ELF-1 (cell line): ENCODE measurements around the gene ARHGEF10L.

Source experiments
- DNase-seq: peaks from one replicate; pipeline ENCODE4 v3.0.0-alpha.2; 2016; ENCODE audit warnings: low read depth, low spot score

The ARHGEF10L gene

DNA sequence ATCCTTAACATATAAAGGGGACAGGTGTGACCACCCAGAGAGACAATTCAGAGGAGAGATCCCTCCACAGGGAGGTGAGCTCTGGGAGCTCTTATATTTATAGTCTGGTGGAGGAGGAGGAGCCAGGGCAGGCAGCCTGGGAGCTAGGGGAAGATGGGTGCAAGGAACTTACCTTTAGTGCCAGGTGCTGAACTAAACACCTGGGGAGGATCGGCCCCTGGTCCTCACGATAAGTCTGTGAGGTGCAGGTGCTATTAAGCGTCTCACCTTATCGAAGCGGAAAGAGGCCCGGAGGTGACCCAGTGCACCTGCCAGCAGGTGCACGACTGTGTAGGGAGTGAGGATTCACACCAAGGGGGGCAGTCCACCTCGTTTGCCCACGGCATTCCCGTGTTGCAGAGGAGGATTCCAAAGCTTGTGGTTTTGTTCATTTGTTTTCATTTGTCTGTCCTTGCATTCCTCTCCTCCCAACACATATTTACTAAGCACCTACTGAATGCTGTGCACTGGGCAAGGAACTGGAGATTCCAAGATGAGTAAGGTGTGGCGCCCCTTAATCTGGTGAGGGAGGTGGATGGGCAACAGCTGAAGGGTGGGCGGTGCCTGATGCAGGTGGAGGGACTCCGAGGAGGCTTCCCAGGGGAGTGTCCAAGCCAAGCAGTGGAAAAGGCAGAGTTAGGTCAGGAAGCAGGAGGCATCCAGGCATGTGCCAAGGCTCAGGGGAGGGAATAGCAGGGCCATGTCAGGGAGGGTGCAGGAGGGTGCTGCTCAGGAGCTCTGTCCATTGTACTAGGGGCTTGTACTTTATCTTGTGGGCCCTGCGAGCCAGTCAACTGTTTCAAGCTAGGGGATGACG, 11.5 kb downstream of the ARHGEF10L start:
- no peak for DNase-seq

GRCh38 chr1:17551755-17552234, 12.3 kb downstream of the ARHGEF10L start:
- no peak for DNase-seq

DNA sequence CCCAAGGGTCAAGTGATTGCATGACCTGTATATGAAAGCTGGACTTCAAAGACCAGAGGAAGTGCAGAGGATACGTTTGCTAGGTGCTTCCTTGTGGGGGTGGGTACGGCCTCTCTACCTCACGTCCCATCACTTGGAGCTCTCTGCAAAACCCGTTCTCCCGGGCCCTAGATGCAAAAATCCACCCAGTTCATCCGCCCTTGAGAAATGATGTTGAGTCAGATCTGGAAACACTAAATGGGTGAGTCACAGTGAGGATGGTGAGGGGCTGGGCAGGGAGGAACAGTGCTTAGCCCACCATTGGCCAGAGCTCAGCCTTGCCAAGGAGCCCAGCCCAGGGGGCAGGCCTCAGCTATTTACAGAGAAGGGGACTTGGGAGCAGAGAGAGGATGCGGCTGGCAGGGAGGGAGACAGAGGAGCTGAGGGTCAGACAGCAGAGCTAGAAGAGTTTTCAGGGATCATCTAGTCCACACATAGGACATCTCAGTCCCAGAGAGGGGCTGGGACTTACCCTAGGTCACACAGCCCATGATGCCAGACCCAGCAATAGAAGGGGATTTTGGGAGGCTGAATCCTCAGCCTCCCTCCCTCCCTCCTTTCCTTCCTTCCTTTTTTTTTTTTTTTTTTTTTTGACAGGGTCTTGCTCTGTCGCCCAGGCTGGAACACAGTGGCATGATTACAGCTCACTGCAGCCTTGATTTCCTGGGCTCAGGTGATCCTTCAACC, 14.6 kb downstream of the ARHGEF10L start:
- no peak for DNase-seq

DNA sequence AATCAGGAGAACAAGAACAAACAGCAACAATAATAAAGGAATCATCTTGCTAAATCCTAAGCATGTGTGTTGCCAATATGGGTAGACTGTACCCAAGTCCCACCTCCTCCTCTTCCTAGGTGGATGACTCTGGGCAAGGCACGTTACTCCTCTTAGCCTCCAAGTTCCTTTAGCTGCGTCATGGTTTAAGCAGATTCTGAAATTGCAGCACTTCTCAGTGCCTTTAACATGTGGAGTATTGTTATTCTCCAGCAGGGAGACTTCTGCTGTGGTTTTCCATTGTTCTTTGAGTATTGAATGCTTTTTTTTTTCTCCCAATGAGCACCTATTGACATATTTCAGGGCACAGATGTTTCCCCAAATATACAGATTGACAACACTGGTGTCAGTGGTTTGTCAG, 15.5 kb downstream of the ARHGEF10L start:
- no peak for DNase-seq

DNA sequence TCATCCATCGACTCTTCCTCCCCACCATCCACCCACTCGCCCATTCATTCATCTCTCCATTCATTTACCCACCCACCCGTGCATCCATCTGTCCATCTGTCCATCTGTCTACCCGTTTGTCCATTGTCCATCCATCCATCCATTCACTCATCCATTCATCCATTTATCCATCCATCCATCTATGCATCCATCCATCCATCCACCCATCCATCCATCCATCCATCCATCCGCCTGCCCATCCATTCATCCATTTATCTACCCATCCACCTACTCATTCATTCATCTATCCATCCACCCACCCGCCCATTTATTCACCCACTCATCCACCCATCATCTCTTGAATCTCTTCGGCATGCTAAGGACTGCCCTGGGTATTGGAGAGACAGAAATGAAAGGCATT, 18.5 kb downstream of the ARHGEF10L start:
- no peak for DNase-seq

DNA sequence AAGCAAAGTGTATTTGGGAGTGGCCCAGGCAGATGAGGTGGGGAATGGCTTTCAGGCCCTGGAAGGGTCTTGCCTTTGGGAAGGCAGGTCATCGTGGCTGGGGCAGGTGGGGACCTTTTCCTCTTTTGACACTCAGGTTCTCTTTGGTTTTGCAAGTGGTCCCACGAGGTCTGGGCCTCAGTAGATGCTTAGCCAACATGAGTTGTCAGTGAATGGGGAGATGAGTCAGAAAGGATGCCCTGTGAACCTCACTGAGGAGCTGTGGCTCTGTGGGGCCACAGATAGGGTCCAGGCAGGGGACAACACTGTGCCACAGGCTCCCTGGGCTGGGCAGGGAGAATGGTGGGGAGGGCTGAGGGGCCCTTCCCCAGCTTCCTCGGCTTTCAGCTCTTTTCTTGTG, 19.0 kb downstream of the ARHGEF10L start:
- DNase-seq = no peak

GRCh38 chr1:17558954-17559614, 19.6 kb downstream of the ARHGEF10L start:
- no peak for DNase-seq

- DNase-seq = no peak
Observed at GRCh38 chr1:17559615-17560419, 20.3 kb downstream of the ARHGEF10L start.

DNA sequence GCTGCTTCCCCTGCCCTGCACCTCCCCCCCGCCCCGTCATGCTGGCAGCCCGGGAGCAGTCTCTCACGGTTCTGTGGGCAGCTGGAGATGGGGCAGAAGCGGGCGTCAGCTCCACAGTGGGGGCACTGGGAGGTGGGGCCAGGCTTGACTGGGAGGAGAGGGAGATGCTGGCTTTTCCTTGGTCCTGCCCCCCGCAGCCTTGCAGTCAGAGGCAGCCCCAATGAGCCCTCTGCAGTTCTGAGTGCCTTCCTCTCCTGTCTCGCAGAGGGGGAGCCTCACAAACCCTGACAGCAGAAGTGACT, 21.7 kb downstream of the ARHGEF10L start:
- no peak for DNase-seq

- no peak for DNase-seq
Observed at GRCh38 chr1:17561561-17561985, 22.1 kb downstream of the ARHGEF10L start.

GRCh38 chr1:17562375-17562774, 22.9 kb downstream of the ARHGEF10L start:
- no peak for DNase-seq

GRCh38 chr1:17563494-17564281, 24.2 kb downstream of the ARHGEF10L start:
- DNase-seq = no peak

DNA sequence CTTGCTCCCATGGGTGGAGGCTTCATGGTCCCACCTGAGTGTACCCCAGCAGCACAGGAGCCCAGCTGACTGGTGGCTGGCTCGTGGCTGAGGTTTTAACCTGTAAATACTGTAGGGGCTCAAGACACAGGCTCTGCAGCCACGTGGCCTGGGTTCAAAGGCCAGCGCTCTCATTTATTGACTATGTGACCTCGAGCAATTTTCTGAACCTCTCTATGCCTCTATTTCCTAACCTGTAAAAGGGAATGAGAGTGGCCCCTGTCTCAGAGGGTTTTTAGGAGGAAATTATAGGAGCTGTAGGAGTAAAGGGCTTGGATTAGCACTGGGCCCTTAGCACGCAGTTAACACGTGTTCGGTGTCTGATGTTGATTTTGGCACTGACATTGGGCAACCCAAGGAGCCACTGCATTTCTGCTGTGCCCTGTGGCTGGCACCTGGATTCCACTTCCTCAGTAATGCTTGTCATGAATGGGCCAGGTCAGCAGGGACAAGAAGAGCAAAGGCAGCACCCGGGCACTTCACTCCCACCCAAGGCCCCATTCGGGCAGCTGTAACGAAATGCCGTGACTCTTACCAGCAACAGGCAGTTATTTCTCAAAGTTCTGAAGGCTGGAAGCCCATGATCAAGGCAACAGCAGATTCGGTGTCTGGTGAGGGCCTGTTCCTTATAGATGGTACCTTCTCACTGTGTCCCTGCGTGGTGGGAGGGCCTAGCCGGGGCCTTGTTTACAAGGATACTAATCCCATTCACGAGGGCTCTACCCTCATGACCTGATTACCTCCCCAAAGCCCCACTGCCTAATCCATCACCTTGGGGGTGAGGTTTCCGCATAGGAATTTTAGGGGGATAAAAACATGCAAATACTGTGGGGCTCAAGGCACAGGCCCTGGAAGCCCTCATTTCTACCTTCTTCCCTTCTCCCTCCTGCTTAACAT, 25.2 kb downstream of the ARHGEF10L start:
- no peak for DNase-seq

DNA sequence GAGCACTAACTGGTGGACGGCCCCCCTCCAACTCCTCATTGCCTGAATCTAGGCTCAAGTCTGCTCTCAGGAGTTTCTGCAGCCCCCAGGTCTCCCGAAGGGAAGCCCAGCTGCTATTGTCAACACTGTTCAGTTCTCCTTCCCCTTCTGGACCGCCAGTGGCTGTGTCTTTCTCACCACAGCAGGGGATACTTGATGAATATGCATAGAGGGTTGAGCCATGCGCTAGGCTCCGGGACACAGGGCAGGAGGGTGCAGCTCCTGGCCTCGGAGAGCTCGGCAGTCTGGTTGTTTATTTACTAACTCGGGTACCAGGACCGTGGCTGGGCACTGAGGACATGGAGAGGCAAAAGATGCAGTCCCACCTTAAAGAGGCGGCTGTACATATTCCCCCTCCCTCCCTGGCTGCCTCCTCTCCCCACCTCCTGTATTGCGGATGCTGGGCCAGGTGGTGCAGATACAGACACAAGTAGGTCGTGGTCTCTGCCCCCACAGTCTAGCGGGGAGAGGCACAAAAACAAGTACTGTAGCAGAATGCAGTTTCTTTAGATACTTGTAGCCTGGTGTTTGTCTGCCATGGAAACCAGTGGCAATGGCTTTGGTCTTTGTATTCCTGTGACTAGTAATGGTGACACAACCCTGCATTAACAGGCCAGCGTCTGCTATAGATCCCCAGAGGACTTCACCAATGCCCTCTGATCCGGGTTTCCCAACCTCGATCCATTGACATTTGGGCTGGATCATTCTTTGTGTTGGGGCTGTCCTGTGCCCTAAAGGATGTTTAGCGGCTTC, 26.2 kb downstream of the ARHGEF10L start:
- DNase-seq = no peak

DNA sequence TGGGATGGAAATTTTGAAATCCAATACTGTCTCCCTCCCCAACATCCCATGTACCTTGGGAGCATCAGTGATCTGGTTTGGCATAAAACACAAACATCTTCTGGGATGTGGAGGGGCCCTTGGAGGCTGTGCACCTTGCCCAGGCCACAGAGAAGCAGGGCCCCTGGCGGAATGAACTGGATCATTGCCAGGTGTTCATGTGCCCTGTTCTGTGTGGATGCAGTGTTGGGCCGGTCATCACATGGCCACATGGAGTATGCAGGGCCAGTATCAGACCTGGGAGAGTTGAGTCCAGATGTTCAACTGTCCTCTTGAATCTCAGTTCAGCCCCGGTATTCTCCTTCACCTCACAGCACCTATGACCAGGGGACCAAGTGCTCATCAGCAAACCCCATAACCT, 26.9 kb downstream of the ARHGEF10L start:
- DNase-seq = no peak

GRCh38 chr1:17566892-17567291, 27.4 kb downstream of the ARHGEF10L start:
- no peak for DNase-seq

GRCh38 chr1:17567582-17567981, 28.1 kb downstream of the ARHGEF10L start:
- no peak for DNase-seq

DNA sequence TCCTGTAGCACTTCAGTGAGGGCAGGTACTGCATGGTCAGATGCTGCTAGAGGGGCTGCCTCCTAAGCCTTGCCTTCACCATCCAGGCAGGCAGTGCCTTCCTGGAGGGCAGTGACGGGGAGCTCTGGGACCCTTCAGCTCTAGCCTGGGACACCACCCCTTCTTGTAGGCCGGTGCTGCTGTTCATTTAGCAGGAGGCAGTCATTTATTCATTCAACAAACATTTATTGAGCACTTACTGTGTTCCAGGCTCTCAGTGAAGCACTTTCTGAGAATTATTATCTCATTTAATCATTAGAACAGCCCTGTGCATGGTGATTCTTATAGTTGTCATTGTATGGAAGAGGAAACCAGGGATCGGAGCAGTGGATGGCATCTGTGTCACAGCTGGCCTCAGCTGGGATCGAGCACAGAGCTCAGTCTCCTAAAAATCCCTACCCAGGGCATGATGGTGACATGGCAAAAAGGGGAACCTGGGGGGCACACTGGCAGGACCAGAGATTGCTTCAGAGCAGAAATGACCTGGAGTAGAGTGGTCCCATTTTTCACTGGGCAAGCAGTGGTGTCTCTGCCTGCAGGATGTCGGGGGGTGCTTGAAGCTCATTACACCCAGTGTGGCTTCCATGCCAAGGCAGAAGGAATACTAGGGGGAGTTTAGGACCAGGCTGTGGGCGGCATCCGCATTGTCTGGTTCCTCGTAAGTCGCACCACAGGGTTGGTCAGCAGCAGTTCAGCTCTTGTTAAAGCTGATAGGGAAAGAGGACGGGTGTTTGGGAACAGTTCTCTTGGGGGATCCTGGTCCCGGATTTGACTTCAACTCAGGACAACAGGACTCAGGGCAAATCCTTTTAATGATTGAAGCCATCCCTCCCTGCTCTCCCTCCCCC, 28.8 kb downstream of the ARHGEF10L start:
- DNase-seq = no peak
